ENCODE results near the gene FLCN.
A peak's percentile ranks its signal among the peaks of the same experiment; 100 is the strongest.
"Not testable (repeated sequence)": the region's sequence is repeated elsewhere in the genome, so short reads cannot be mapped to it uniquely, and the experiment has no call there.

Gene FLCN

DNA sequence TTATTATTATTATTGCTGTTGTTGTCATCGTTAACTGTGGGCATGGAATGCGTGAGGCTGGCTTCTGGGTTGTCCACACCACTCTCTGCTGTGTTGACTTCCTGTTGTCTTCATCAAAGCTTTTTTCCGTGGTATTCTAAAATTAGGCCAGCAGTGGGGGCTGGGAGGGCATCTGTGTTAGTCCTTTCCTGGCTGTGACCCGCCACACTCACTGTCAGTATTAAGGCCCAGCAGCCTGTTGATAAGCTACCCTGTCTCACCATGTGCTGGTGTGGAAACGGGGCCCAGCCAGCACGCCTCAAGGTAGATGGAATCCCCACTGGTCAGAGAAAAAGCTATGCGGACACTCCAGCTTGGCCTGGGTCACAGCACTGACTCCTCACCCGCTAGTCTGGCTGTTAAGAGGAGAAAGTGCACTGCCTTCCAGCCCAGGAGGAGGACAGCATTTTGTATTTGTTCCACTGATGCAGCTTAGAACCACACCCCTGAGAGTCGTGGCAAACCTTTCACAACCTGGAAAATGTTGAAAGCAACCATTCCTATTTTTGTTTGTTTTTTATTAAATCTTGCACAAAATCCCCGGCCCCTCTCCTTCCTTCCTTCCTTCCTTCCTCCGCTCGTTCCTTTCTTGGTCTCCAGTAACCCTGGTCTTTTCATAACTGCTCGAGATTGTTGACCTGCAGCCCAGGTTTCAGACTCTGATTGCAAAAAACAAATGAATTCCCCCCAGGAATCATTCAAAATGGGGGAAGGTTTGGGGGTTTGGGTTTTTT is 51.8 kb downstream of the FLCN start:
- DNase-seq (ENCODE audit: low spot score) = not testable (repeated sequence)

DNA sequence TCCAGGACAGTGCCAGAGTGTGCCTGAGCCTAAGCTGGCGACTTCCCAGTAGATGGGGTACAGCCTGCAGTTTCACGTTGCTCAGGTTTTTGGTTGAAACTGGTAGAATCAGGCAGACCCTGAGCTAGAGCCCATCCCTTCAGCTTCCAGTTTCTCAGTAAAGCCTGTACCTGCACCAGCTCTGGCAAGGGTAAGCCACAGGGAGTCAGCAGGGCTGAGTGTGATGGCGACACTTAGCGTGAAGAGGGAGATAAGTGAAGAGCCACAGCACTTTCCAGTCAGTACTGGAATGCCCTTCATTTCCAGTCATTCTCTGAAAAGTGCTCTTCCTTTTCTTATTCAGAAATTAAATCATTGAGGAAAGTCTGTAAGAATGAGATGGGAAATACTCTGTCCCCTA is 53.2 kb downstream of the FLCN start:
- DNase-seq (ENCODE audit: low spot score) = no peak

DNA sequence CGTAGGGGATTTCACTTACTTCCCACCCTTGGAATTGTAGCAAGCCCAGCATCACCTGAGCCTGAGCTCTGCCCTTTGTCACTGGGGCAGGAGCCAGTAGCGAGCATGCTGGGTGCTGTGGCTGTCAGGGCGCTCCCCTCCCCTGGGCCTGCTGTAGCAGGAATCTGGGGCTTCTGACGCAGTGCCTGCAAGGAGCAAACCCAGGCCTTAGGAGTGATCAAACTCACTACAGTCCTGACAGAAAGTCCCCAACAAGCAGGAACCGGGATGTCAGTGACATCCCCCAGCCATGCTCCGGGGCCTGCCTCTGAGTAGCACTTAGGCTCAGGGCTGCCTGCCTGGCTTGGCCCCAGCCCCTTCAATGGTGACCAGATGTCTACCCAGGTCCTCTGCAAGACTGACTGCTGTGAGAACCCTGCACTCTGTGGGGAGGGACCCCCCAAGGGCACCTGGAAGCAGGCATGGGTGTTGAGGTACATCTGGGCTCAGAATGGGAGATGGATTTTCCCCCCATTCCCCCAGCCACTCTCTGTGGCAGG is 54.3 kb downstream of the FLCN start:
- DNase-seq (ENCODE audit: low spot score) = no peak

DNA sequence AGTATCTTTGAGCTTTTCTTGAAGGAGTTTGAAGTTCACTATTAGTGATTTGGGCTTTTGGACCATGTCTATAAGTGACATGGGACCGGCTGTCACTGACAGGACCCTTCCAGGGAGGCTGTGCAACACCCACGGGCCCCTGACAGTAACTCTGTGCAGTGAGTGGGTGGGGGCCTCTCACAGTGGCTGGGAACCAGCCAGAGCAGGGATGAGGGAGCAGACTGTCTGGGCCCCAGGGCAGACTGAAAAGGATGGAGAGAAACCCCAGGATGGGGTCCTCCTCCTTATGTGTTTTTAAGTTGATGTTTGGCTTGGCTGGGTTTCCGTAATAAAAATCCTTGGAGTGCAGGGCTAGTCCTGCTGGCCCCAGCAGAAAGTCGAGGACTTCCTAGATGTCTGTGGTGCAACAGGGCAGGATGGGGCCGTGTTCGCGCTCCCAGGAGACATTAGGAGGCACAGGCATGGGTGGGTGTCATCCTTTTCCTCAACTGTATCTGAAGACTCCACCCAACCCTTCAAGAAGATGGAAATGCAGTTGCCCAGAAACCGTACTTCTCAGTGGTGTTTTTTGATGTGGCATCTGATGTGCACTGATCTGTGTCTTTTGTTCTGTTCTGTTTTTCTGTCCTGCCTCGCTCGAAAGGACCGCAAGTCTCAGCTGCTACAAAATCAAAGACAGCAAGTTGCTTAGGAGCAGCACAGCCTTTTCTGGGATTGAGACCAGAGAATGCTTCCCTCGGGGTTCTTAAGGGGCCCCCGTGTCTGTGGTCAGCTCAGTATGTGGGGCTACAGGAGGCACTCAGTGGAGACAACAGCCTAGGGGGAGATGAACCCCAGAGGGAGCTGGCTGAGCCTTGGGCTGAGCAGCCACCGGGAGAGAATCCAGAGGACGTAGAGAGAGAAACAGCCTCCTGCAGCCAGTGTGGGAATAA is 55.0 kb downstream of the FLCN start:
- DNase-seq (ENCODE audit: low spot score) = no peak

DNA sequence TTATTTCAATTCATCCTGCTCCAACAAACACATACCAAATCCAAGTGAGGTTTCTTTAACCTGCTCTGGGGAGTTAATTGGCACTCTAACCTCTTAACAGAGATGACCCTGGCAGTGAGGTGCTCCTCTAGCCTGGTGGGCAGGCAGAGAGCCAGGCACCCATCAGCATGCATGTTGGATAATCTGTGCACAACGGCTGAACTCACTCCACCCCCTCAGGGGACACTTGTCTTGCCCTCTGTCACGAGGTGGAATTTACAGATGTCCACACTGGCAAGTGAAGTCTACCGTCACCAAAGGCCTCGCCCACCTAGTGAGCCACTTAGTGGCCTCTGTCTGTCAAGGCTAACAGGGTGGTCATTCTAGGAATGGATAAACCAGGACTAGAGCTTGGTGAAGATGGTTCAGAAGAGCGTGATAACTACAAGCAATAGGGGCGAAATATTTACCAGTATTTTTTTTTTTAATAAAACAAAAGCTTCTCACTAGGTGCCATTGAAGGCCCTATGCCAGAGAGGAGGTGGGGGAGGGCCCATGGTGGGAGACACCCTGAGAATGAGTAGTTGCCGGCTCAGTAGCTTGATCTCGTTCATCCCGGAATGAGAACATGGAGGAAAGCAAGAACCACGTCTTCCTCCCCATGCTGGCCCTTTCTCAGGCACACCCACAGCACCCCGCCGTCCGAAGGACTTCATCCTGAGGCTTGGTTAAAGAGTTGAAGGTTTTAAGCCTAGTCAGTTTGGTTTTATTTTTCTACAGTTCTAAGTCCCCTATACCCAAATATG is 56.0 kb downstream of the FLCN start:
- no peak for DNase-seq (ENCODE audit: low spot score)

DNA sequence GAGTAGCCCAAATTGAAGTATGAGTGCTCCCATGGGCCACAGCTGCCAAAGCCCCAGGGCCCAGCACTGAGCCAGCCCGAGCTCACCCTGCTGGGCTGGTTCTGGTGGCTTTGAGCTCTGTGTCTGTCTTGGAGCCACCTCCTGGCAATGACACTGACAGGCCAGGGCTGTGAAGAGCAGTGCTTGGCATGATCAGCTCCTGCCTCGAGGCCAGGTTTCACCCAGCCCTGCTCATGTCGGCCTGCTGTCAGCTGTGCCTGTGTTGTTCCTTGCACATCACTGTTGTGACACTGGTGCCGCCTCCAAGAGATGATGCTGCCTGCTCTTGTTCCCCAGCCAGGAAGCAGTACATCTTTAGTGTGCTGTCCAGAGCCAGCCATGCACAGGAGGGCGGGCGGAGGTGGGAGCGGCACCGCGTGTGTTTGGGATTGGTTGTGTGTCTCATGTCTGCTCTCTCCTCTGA is 56.8 kb downstream of the FLCN start:
- DNase-seq (ENCODE audit: low spot score) = no peak

DNA sequence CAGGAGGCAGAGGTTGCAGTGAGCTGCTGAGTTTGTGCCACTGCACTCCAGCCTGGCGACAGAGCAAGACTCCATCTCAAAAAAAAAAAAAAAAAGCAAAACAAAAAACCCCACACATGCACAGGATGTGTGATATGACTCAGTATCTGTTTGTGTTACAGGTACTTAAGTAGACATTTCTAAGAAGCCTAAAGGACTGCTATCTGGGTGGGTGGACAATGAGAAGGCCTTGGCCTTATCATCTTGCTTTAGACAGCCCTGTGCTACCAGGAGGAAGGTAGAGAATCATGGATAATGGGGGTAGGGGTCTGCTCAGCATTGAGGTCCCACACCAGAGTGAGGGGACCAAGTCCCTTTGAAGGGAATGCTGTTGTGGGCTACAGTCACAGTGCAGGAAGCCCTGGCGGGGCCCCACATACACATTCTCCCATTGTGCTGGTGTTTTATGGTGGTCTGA is 57.6 kb downstream of the FLCN start:
- peak; percentile 10 for DNase-seq (ENCODE audit: low spot score)

DNA sequence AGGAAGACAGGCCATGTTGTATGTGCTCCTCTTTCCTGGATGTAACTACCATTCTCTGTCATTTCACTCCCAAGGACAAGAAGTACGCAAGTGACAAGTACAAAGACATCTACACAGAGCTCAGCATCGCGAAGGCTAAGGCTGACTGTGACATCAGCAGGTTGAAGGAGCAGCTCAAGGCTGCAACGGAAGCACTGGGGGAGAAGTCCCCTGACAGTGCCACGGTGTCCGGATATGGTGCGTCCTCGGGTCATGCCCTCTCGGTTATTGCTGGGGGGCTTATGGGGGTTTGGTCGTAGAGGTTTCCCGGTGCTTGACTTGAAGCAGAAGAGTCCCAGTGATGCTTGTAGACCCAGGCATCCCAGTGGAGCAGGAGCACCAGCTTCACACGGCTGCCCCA is 59.8 kb downstream of the FLCN start:
- no peak for DNase-seq (ENCODE audit: low spot score)

DNA sequence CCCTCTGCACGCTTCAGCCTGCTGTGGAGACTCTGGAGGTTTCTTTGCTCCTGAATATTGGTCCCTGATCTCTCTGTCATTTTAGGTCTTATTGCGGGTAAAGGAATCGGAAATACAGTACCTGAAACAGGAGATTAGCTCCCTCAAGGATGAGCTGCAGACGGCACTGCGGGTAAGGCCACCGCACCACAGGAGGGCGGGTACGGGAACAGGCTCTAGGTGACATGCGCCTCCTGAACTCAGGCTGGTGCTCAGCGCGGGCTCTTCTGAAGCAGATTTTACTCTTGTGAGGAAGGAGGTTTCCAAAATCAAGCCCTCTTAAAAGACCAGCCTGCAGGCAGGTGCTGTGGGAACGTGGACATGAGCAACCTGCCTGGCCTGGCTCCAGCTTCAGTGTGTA is 60.6 kb downstream of the FLCN start:
- DNase-seq (ENCODE audit: low spot score) = no peak

DNA sequence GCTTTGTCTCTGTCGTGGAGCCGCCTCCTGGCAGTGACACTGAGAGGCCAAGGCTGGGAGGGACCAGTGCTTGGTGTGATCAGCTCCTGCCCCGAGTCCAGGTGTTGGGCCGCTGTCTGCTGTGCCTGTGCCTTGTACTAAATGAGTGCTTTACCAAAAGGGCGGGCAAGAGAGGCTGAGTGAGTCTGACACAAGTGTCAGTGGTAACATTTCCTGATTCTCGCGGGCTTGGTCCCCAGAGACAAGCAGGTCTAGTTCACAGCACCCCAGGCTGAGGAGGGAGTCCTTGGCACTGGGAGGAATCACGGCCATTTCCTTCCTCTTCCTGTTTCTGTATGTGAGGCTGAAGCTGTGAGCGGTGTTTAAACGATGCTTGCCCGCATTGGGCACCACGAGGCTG is 61.1 kb downstream of the FLCN start:
- DNase-seq (ENCODE audit: low spot score) = no peak

DNA sequence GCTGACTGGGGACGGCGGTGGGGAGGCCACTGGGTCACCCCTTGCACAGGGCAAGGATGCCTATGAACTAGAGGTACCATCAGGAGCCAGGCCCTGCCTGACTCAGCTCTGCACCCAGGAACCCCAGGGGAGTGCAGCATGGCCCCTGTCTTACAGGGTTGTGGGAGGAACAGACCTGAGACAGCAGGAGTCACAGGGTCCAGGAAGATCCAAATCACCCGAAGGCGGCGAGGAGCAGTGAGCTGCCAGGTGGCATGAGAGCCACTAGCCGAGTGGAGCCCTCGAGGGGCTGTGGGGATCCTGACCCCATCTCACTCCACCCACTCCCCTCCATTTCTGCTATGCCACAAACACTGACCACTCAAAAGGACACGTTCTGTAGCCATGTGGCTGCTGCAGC is 61.6 kb downstream of the FLCN start:
- DNase-seq (ENCODE audit: low spot score) = no peak

DNA sequence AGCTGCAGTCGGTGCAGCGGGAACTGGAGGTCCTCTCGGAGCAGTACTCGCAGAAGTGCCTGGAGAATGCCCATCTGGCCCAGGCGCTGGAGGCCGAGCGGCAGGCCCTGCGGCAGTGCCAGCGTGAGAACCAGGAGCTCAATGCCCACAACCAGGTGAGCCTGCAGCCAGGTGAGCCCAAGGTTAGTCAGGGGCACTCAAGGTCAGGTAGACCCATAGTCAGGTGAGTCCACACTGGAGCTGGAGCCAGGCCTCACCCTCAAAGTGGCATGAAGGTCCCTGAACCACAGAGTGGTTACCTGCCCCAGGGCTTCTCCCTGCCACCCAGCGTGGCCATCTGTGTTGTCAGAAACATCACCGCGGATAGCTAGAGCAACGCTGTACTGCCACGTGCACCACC is 63.0 kb downstream of the FLCN start:
- DNase-seq (ENCODE audit: low spot score) = no peak

DNA sequence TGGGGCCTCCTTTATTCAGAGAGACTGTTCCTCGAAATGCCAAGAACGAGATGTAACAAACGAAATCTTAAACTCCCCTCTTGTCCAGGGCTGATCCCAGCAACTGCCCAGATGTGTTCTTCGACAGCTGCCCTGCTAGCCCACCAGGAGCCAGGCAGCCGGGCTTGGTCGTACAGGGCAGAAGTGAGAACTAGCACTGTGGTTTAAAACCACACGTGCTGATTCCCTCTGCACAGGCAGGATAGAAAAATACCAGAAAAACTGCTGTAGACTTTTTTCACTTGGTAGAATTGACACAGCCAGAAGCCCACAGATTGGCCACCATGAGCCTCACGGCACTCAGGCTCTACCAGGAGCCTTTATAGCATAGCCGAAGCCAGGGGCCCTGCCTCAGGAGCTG is 64.0 kb downstream of the FLCN start:
- DNase-seq (ENCODE audit: low spot score) = no peak

DNA sequence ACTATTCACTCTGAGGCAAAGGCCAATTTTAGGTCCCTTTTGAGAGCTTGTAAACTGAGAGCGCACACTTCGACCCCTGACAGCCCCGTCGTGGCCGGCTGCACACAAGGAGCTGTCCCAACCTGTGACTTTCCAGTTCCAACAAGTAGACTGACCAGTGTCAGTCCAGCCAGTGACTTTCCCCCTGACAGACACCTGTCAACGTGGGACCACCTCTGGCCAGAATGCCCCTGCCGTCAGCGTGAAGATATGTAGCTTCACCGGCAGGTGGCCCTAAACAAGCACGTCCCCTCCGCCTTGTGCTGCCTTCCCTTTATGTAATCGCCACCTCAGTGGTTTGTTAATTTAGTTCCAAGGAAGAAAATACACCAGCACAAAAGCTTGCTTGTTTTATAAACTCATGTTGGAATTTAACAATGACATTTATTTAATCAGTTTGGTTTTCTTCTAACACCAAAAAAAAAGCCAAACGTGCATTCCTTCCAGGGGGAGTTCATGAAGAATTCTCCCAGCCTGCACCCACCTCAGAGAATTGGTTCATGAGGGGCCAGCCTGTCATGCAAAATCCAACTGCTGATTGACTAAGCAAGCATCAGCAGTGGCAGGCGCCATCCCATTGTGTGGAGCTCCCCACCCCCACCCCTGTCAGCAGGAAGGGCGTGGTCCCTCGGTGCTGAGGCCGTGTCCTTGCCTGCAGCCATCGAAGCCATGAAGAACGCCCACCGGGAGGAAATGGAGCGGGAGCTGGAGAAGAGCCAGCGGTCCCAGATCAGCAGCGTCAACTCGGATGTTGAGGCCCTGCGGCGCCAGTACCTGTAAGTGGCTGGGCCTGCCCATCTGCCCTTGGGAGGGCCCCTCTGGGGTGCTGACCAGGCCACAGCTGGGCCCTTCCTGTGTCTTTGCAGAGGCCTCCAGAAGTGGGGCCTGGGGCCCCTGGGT is 64.7 kb downstream of the FLCN start:
- no peak for DNase-seq (ENCODE audit: low spot score)

DNA sequence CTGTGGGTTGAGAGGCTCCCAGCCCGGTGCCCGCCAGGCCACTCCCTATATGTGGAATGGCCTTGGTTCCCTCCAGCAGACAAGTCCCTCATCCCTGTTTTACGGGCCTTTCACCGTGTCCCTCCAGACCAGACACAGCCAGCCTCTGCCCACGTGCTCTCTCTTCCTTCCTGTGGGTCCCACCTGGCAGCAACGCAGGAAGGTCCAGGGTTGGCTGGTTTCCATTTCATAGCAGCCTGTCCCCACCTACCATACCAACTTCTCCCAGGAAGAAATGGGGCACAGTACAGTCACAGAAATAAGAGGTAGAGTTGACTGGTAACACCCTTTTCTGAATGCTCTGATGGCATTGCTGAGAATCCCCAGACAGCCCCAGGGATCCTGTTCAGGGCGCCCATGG is 65.8 kb downstream of the FLCN start:
- no peak for DNase-seq (ENCODE audit: low spot score)

DNA sequence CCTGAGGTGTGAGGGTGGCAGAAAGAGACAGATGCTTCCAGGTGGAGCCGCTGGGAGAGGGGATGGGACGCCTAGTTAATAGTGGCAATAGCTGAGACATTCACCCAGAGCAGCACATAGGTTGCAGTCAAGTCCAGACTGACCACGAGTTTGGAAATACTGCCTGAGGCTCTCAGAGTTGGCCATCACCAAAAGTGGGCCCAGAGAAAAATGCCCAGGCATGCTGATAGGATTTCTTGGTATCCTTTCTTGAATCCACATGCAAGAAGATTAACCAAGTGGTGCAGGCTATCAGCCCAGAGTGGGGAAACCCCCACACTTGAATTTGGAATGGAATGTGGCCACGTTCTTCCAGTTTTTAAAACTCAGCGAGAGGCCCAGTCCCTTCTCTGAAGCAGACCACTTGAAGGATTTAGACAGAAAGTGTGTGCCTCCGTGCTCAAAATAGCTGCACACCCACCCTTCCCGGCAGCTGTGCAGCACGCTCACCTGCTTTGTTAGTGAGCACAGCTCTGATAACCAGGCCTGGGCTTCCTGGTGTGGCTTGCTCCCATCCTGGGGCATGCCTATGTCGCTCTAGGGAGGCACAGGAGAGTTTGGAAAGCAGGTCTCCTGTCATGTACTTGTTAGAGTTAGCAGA is 66.5 kb downstream of the FLCN start:
- DNase-seq (ENCODE audit: low spot score) = no peak

DNA sequence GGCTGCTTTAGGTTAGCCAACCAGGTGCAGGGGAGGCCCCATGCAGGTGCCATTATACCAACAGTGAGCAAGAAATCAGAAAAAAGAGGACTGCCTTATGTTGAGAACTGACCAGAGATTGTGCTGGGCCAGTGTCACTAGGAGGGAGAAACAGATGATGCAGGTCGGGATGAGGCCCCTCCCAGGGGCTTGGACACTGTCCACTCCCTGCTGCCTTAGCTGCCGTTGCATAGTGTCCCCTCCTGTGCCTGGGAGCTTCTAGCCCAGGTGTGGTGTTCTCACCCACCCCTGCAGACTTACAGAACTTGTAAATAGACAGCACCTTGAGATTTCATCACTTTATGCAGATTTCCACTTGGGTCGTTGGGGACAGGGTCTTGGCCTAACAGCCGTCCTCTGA is 67.6 kb downstream of the FLCN start:
- no peak for DNase-seq (ENCODE audit: low spot score)

DNA sequence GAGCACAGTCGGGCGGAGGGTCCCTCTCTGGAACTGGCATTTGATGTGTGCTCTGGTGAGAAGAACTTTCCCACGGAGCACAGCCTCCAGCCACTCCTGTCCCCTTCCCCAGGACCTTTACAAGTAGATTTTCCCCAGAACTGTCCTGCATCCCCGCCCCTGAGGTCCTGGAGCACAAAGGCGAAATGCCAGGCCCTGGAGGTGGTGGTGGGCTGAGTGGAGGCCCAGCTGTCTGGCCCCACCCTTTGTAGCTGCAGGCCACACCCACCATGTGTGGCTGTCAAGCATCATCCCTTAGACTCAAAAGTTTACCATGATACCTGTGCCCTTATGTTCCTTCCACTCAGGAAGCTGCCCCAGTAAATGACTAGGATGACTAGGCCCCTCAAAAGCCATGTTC is 68.6 kb downstream of the FLCN start:
- no peak for DNase-seq (ENCODE audit: low spot score)

DNA sequence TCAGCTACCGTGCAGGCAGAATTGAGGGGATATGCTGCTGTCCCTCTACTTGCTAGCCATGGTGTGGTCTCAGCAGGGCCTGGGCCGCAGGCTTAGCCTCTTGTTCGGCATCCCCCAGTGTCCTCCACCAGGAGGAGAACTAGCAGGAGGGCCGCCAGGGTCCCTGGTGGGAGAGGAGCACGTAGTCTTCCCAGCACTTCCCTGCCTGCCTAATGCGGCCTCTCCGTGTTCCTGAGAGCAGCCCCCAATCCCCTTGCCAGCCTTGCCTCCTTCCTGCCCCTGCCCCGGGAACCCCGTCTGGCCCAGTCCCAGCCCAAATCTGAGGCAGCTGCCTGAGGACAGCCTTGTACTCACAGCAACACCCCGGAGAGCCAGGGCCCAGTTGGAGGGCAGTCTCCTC is 69.0 kb downstream of the FLCN start:
- no peak for DNase-seq (ENCODE audit: low spot score)

DNA sequence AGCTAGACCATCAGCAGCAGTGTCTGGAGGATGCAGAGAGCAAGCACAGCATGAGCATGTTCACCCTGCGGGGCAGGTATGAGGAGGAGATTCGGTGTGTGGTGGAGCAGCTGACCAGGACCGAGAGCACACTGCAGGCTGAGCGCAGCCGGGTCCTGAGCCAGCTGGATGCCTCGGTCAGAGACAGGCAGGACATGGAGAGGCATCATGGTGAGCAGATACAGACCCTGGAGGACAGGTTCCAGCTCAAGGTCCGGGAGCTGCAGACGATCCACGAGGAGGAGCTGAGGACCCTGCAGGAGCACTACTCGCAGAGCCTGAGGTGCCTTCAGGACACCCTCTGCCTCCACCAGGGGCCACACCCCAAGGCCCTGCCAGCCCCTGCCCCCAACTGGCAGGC is 69.6 kb downstream of the FLCN start:
- DNase-seq (ENCODE audit: low spot score) = no peak

All from kidney tubule cell (primary cell).